ENCODE data around the gene NOVA1. TPM values are rescaled to one million over a fixed set of nuclear protein-coding genes. Genes with fewer than 3 reads are reported as not detected.

Gene NOVA1
- total RNA-seq, 1 experiment from 2014 or later = 11.6 TPM

DNA sequence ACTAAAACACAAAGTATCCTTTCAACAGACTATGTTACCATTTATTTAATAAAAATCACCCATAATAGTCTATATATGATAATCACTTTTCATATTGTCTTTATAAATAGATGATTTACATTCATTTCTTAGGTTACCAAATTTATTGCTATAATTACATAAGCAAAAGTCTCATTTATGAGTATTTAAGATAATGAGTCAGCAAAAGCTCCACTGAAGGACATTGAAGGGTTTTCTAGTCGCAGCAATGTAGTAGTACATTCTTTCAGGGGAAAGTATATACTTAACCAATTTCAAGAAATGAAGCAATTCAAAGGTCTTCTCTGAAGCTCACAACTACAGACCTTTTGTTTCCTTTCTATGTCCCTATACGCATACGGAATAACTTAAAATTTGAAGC lies 110.9 kb downstream of the NOVA1 start:
- H3K27ac Mint-ChIP-seq = no peak overlapping the region
- H3K4me3 Mint-ChIP-seq = no peak overlapping the region
- no peak for DNase-seq (ENCODE audit: low spot score)
- CTCF ChIA-PET = no interaction called here
- H3K9me3 Mint-ChIP-seq = no peaks in the 10 kb centered on the region; the same call in 1 of the 2 replicates
- H3K36me3 Mint-ChIP-seq = no peaks in the 10 kb centered on the region
- no peak for TF ChIP-seq MYBL2 (CRISPR knock-in tag; IDR thresholded peaks at IDR 0.05)
- POLR2A ChIA-PET = no interaction called here
- H3K4me1 Mint-ChIP-seq = no peaks in the 10 kb centered on the region
- H3K27me3 Mint-ChIP-seq (ENCODE audit: low read depth) = no peaks in the 10 kb centered on the region
- ATAC-seq = no peak

DNA sequence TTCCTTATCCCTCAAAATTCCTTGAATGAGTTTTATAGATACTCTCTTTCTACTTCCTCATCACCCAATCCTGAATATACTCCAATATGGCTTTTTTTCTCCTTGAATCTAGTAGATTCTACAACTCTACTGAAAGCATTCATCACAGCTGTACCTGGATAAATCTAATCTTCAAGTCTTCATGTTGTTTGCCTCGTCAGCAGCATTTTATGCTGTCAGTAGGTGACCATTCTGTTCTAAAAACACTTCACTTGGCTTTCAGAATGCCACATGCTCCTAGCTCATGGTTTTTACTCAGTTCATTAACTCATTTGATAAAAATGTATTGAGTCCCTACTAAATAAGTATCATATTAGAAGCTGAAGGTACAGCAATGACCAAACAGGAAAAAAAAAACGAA lies 113.3 kb downstream of the NOVA1 start:
- Mint-ChIP-seq H3K9me3 (no peaks in the 10 kb centered on the region), H3K4me3 (no peak overlapping the region), H3K27ac (no peak overlapping the region), H3K36me3 (no peaks in the 10 kb centered on the region), H3K4me1 (no peaks in the 10 kb centered on the region), H3K27me3 (ENCODE audit: low read depth) (no peaks in the 10 kb centered on the region)
- no peak for TF ChIP-seq MYBL2 (CRISPR knock-in tag; IDR thresholded peaks at IDR 0.05)
- no peak for TF ChIP-seq SMAD4 (CRISPR knock-in tag; IDR thresholded peaks at IDR 0.05)
- TF ChIP-seq ATF1 (CRISPR knock-in tag; IDR thresholded peaks at IDR 0.05) = no peak
- TF ChIP-seq, protein P1, sequence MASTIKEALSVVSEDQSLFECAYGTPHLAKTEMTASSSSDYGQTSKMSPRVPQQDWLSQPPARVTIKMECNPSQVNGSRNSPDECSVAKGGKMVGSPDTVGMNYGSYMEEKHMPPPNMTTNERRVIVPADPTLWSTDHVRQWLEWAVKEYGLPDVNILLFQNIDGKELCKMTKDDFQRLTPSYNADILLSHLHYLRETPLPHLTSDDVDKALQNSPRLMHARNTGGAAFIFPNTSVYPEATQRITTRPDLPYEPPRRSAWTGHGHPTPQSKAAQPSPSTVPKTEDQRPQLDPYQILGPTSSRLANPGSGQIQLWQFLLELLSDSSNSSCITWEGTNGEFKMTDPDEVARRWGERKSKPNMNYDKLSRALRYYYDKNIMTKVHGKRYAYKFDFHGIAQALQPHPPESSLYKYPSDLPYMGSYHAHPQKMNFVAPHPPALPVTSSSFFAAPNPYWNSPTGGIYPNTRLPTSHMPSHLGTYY (CRISPR knock-in tag; IDR thresholded peaks at IDR 0.05) = no peak
- TF ChIP-seq, protein P2, sequence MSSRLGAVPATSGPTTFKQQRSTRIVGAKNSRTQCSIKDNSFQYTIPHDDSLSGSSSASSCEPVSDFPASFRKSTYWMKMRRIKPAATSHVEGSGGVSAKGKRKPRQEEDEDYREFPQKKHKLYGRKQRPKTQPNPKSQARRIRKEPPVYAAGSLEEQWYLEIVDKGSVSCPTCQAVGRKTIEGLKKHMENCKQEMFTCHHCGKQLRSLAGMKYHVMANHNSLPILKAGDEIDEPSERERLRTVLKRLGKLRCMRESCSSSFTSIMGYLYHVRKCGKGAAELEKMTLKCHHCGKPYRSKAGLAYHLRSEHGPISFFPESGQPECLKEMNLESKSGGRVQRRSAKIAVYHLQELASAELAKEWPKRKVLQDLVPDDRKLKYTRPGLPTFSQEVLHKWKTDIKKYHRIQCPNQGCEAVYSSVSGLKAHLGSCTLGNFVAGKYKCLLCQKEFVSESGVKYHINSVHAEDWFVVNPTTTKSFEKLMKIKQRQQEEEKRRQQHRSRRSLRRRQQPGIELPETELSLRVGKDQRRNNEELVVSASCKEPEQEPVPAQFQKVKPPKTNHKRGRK (CRISPR knock-in tag; IDR thresholded peaks at IDR 0.05; ENCODE audit: borderline replicate concordance) = no peak
- no peak for TF ChIP-seq ZNF263 (CRISPR knock-in tag; IDR thresholded peaks at IDR 0.05; ENCODE audit: low read depth)
- no peak for TF ChIP-seq HMGA2 (CRISPR knock-in tag; IDR thresholded peaks at IDR 0.05)
- no peak for TF ChIP-seq ESRRA (CRISPR knock-in tag; IDR thresholded peaks at IDR 0.05; ENCODE audit: borderline replicate concordance)
- no peak for TF ChIP-seq GABPB1 (CRISPR knock-in tag; IDR thresholded peaks at IDR 0.05)
- TF ChIP-seq, protein P3, sequence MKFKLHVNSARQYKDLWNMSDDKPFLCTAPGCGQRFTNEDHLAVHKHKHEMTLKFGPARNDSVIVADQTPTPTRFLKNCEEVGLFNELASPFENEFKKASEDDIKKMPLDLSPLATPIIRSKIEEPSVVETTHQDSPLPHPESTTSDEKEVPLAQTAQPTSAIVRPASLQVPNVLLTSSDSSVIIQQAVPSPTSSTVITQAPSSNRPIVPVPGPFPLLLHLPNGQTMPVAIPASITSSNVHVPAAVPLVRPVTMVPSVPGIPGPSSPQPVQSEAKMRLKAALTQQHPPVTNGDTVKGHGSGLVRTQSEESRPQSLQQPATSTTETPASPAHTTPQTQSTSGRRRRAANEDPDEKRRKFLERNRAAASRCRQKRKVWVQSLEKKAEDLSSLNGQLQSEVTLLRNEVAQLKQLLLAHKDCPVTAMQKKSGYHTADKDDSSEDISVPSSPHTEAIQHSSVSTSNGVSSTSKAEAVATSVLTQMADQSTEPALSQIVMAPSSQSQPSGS (CRISPR knock-in tag; IDR thresholded peaks at IDR 0.05; ENCODE audit: borderline replicate concordance, low read depth) = no peak
- no peak for TF ChIP-seq TCF7 (CRISPR knock-in tag; IDR thresholded peaks at IDR 0.05; ENCODE audit: low read depth)
- TF ChIP-seq, protein P4, sequence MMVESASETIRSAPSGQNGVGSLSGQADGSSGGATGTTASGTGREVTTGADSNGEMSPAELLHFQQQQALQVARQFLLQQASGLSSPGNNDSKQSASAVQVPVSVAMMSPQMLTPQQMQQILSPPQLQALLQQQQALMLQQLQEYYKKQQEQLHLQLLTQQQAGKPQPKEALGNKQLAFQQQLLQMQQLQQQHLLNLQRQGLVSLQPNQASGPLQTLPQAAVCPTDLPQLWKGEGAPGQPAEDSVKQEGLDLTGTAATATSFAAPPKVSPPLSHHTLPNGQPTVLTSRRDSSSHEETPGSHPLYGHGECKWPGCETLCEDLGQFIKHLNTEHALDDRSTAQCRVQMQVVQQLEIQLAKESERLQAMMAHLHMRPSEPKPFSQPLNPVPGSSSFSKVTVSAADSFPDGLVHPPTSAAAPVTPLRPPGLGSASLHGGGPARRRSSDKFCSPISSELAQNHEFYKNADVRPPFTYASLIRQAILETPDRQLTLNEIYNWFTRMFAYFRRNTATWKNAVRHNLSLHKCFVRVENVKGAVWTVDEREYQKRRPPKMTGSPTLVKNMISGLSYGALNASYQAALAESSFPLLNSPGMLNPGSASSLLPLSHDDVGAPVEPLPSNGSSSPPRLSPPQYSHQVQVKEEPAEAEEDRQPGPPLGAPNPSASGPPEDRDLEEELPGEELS (CRISPR knock-in tag; IDR thresholded peaks at IDR 0.05) = no peak
- TF ChIP-seq, protein P5, sequence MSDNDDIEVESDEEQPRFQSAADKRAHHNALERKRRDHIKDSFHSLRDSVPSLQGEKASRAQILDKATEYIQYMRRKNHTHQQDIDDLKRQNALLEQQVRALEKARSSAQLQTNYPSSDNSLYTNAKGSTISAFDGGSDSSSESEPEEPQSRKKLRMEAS (CRISPR knock-in tag; IDR thresholded peaks at IDR 0.05) = no peak
- ATAC-seq = no peak
- POLR2A ChIA-PET = no interaction called here
- CTCF ChIA-PET = no interaction called here
- DNase-seq (ENCODE audit: low spot score) = no peak

DNA sequence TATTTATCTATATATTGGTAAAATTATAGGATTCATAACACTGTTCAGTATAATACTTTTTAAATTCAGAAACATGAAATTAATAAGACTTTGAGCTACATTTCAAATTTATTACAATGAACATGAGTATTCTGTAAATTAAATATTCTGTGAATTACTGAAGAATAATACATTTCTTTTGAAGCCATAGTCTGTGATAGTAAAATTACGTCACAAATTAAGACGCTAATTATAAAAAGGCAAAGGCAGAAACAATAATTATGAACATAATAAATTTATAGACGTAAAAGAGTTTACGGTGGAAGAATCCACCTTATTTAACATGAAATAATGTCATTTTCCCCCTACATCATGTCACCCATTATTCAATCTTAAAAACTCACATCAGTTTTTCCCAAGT lies 118.9 kb downstream of the NOVA1 start:
- POLR2A ChIA-PET = no interaction called here
- no peaks in the 10 kb centered on the region for H3K9me3 Mint-ChIP-seq
- ATAC-seq (no peak), DNase-seq (ENCODE audit: low spot score) (no peak)
- H3K36me3 Mint-ChIP-seq = no peaks in the 10 kb centered on the region
- no peak overlapping the region for H3K4me3 Mint-ChIP-seq
- H3K27me3 Mint-ChIP-seq (ENCODE audit: low read depth) = no peaks in the 10 kb centered on the region
- CTCF ChIA-PET = no interaction called here
- no peak overlapping the region for H3K27ac Mint-ChIP-seq
- H3K4me1 Mint-ChIP-seq = no peaks in the 10 kb centered on the region
- TF ChIP-seq, protein P6, sequence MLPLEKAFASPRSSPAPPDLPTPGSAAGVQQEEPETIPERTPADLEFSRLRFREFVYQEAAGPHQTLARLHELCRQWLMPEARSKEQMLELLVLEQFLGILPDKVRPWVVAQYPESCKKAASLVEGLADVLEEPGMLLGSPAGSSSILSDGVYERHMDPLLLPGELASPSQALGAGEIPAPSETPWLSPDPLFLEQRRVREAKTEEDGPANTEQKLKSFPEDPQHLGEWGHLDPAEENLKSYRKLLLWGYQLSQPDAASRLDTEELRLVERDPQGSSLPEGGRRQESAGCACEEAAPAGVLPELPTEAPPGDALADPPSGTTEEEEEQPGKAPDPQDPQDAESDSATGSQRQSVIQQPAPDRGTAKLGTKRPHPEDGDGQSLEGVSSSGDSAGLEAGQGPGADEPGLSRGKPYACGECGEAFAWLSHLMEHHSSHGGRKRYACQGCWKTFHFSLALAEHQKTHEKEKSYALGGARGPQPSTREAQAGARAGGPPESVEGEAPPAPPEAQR (CRISPR knock-in tag; IDR thresholded peaks at IDR 0.05) = no peak
- no peak for TF ChIP-seq GRHL2 (CRISPR knock-in tag; IDR thresholded peaks at IDR 0.05; ENCODE audit: insufficient replicate concordance, severe bottlenecking)
- TF ChIP-seq, protein P7, sequence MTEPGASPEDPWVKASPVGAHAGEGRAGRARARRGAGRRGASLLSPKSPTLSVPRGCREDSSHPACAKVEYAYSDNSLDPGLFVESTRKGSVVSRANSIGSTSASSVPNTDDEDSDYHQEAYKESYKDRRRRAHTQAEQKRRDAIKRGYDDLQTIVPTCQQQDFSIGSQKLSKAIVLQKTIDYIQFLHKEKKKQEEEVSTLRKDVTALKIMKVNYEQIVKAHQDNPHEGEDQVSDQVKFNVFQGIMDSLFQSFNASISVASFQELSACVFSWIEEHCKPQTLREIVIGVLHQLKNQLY (CRISPR knock-in tag; IDR thresholded peaks at IDR 0.05) = no peak
- no peak for TF ChIP-seq GTF2I (CRISPR knock-in tag; conservative IDR thresholded peaks at IDR 0.05)
- no peak for TF ChIP-seq JAZF1 (CRISPR knock-in tag; IDR thresholded peaks at IDR 0.05)
- TF ChIP-seq ZNF396 (CRISPR knock-in tag; IDR thresholded peaks at IDR 0.05; ENCODE audit: borderline replicate concordance) = no peak
- no peak for TF ChIP-seq CREB1 (CRISPR knock-in tag; IDR thresholded peaks at IDR 0.05)
- no peak for TF ChIP-seq KAT7 (CRISPR knock-in tag; IDR thresholded peaks at IDR 0.05; ENCODE audit: borderline replicate concordance)

Data from WTC11 (cell line).